B cell (primary cell): ENCODE results near the gene MYL6B. TPM values are rescaled to one million over a fixed set of nuclear protein-coding genes. Genes with fewer than 3 reads are reported as not detected.
A peak's percentile ranks its signal among the peaks of the same experiment; 100 is the strongest.
"Not testable (repeated sequence)": the region's sequence is repeated elsewhere in the genome, so short reads cannot be mapped to it uniquely, and the experiment has no call there.

ENCODE experiments used
- ATAC-seq: fragments of 200-7000 bp; cut with Tn5 transposase; one replicate; pipeline ENCODE4 v1.10.0; 2021; ENCODE audit warnings: low read depth, mild to moderate bottlenecking, moderate number of reproducible peaks, moderate library complexity
- CTCF ChIA-PET: fragments of 350-600 bp; sonication (Branson Sonifier 250); formaldehyde crosslinking; loops from one replicate; lab custom pipeline; 2021; ENCODE audit warnings: antibody characterized with exemption, inconsistent platforms; lab: Charles Lee
- POLR2A ChIA-PET: fragments of 350-600 bp; sonication (Branson Sonifier 250); formaldehyde crosslinking; loops from one replicate; lab custom pipeline; 2021; ENCODE audit warnings: antibody characterized with exemption; lab: Charles Lee
- DNase-seq: peaks from one replicate; pipeline ENCODE4 v3.0.0; 2013
- H2AFZ ChIP-seq: 2 replicates; pipeline ENCODE4 v1.6.1; 2012; ENCODE audit warnings: mild to moderate bottlenecking, low read depth, low read length; ENCODE audit not compliant: insufficient read depth, poor library complexity, severe bottlenecking
- H3K27ac ChIP-seq, 2 donors: 1 replicate in 1 of 2; 2 replicates in 1 of 2; pipeline ENCODE4 v1.5.1; 2012 to 2013; ENCODE audit warnings: low read length in 2 of 2, mild to moderate bottlenecking in 2 of 2, moderate library complexity in 1 of 2
- H3K27me3 ChIP-seq, 4 experiments: fragments of 200-600 bp in 1 of 4; sonication (generic) in 1 of 4; replicated peaks in 1 of 4; 1 replicate in 2 of 4; 2 replicates in 2 of 4; pipeline versions ENCODE4 v1.6.1 to v1.7.0; 2013 to 2016; ENCODE audit warnings: low read length in 3 of 4, mild to moderate bottlenecking in 2 of 4, mixed read lengths in 1 of 4, moderate library complexity in 1 of 4; ENCODE audit not compliant: insufficient read depth in 4 of 4, control insufficient read depth in 3 of 4; ENCODE audit errors: control extremely low read depth in 1 of 4
- H3K36me3 ChIP-seq, 2 experiments: replicated peaks in 1 of 2; 1 replicate in 1 of 2; 2 replicates in 1 of 2; pipeline versions ENCODE4 v1.6.1 to v1.7.1; 2013; ENCODE audit warnings: low read length in 1 of 2; ENCODE audit not compliant: insufficient read depth in 2 of 2, control insufficient read depth in 1 of 2; ENCODE audit errors: control extremely low read depth in 1 of 2, extremely low read depth in 1 of 2
- H3K4me1 ChIP-seq, 2 donors: fragments of 200-600 bp in 1 of 2; sonication (generic) in 1 of 2; 1 replicate in 1 of 2; 2 replicates in 1 of 2; pipeline versions ENCODE4 v1.5.1 to v1.6.1; 2013 to 2017; ENCODE audit warnings: low read length in 2 of 2; ENCODE audit not compliant: control insufficient read depth in 2 of 2, insufficient read depth in 2 of 2
- H3K4me2 ChIP-seq: replicated peaks from 2 replicates; pipeline ENCODE3; 2012; ENCODE audit warnings: mild to moderate bottlenecking, low read depth, low read length; ENCODE audit not compliant: poor library complexity, severe bottlenecking
- H3K4me3 ChIP-seq, 5 experiments: fragments of 200-600 bp in 1 of 5; sonication (generic) in 1 of 5; 1 replicate in 3 of 5; 2 replicates in 2 of 5; pipeline versions ENCODE4 v1.5.1 to v1.7.0; 2011 to 2016; ENCODE audit warnings: low read length in 4 of 5, mild to moderate bottlenecking in 4 of 5, low read depth in 2 of 5, control low read depth in 1 of 5, moderate library complexity in 1 of 5; ENCODE audit not compliant: insufficient read depth in 1 of 5; ENCODE audit errors: control extremely low read depth in 1 of 5, extremely low read depth in 1 of 5
- H3K79me2 ChIP-seq: fragments of 200-600 bp; sonication (generic); one replicate; pipeline ENCODE4 v1.6.0; 2016; ENCODE audit warnings: low read length; ENCODE audit not compliant: control insufficient read depth, insufficient read depth
- H3K9ac ChIP-seq: fragments of 200-600 bp; sonication (generic); 2 replicates; pipeline ENCODE4 v1.6.1; 2017; ENCODE audit warnings: mild to moderate bottlenecking, low read length, moderate library complexity
- H3K9me3 ChIP-seq, 3 donors: one replicate each; pipeline versions ENCODE4 v1.6.1 to v1.7.1; 2013; ENCODE audit warnings: low read length in 2 of 3; ENCODE audit not compliant: control insufficient read depth in 2 of 3, insufficient read depth in 1 of 3; ENCODE audit errors: control extremely low read depth in 1 of 3
- H4K20me1 ChIP-seq: 2 replicates; pipeline ENCODE4 v1.6.0; 2012; ENCODE audit warnings: mild to moderate bottlenecking, low read length; ENCODE audit not compliant: insufficient read depth, control insufficient read depth, poor library complexity, severe bottlenecking
- H3K27ac Mint-ChIP-seq: one replicate; pipeline ENCODE4 v1.8.0; 2021; ENCODE audit warnings: mixed read lengths
- H3K27me3 Mint-ChIP-seq: one replicate; pipeline ENCODE4 v1.8.0; 2021; ENCODE audit warnings: mixed read lengths
- H3K4me1 Mint-ChIP-seq: one replicate; pipeline ENCODE4 v1.8.0; 2021; ENCODE audit warnings: mixed read lengths
- H3K4me3 Mint-ChIP-seq: one replicate; pipeline ENCODE4 v1.8.0; 2021; ENCODE audit warnings: mixed read lengths
- H3K9me3 Mint-ChIP-seq: one replicate; pipeline ENCODE4 v1.8.0; 2022; ENCODE audit warnings: mixed read lengths; ENCODE audit not compliant: insufficient read depth
- CTCF ChIP-seq: fragments of 200-600 bp; IDR thresholded peaks from one replicate; pipeline ENCODE4 v1.8.0; 2022; ENCODE audit warnings: antibody characterized with exemption, mild to moderate bottlenecking
- EZH2 ChIP-seq: IDR thresholded peaks from 2 replicates; pipeline ENCODE4 v1.6.1; 2012; ENCODE audit warnings: borderline replicate concordance, low read depth, mild to moderate bottlenecking, moderate library complexity, low read length; ENCODE audit not compliant: insufficient read depth, poor library complexity, severe bottlenecking
- WGBS: methylation state at CpG from one replicate; pipeline ENCODE4 v1.1.5; 2013; ENCODE audit warnings: missing lambda C conversion rate; ENCODE audit not compliant: insufficient coverage; 5-methylcytosine and 5-hydroxymethylcytosine counted together
- intact Hi-C: fragments of 100-400 bp; cut with micrococcal nuclease; formaldehyde crosslinking; loops from one replicate; pipeline ENCODE4 v1.10.0; 2022
- polyA plus RNA-seq: library from polyadenylated mRNA; depleted of rRNA; stranded (reverse); fragments of >200 nt; gene quantifications from 2 replicates; pipeline ENCODE4 v1.2.3, GENCODE V29; 2012
- total RNA-seq, 2 donors: library from RNA; stranded (reverse); fragments of 120-200 nt in 1 of 2; gene quantifications; 1 replicate in 1 of 2; 2 replicates in 1 of 2; pipeline versions ENCODE4 v1.2.3 to v1.2.4, GENCODE V29; 2013 to 2022

MYL6B gene
- total and polyA plus RNA-seq, 2 donors (not counting 1 experiment from before 2014, with no cell fraction given), result 25.7 to 27.8 TPM

- Histone ChIP-seq H4K20me1 (peaks cover under 1% of the 10 kb centered on the region), H3K4me1 (peaks cover 17 to 30% of the 10 kb centered on the region in 2 donors), H3K79me2 (peaks cover 32% of the 10 kb centered on the region), H2AFZ (peak within 1 kb of the TSS; percentile 83), H3K9ac (peak within 1 kb of the TSS; percentile 95), H3K27ac (peak within 1 kb of the TSS; percentile 94 to 95), H3K9me3 (no peaks in the 10 kb centered on the region), H3K4me2 (peak within 1 kb of the TSS; percentile 85), H3K27me3 (no peaks in the 10 kb centered on the region), H3K4me3 (peak within 1 kb of the TSS; percentile 64 to 99 (median 97)), H3K36me3 (peaks cover 0 to 40% of the 10 kb centered on the region in 2 experiments)
- intact Hi-C loops, result loop anchor here (1.0 to 5.0 kb wide), 8 partner anchors 12 to 1636 kb away; partner anchors contain the start of genes CDK4, DNAJC14, MYL6 and PA2G4
- Mint-ChIP-seq H3K9me3 (no peaks in the 10 kb centered on the region), H3K27ac (peak within 1 kb of the TSS; percentile 99), H3K27me3 (no peaks in the 10 kb centered on the region), H3K4me3 (peak within 1 kb of the TSS; percentile 99), H3K4me1 (peaks cover 34% of the 10 kb centered on the region)
- ChIA-PET POLR2A (interaction anchor here (0.7 to 4.4 kb wide), 8 partner anchors 9 to 287 kb away, joined by 3 to 49 read pairs (median 8); partner anchors contain the start of genes CNPY2, DNAJC14, ESYT1 and PA2G4), CTCF (interaction anchor here (0.6 to 13.8 kb wide), 13 partner anchors 9 to 378 kb away, joined by 3 to 247 read pairs (median 3); partner anchors contain the start of genes ESYT1, PA2G4, SMARCC2 and STAT2)
- TF ChIP-seq CTCF (no peak), EZH2 (no peak)
- 0% methylated on average over 14 of the region's 34 CpGs for WGBS
- DNase-seq, result peak; percentile 98
- peak; percentile 51 for ATAC-seq
Measured at GRCh38 chr12:56116267-56117081, 35.9 kb upstream of the MYL6B start, which contains the start of gene RPL41. Gene RPL41, plus strand, starts transcription at chr12:56116633.

GRCh38 chr12:56117082-56117706, 35.2 kb upstream of the MYL6B start:
- CTCF ChIA-PET, result interaction anchor here (0.9 to 13.8 kb wide), 10 partner anchors 9 to 378 kb away, joined by 3 to 247 read pairs (median 8); partner anchors contain the start of genes ESYT1, MYL6, PA2G4 and SMARCC2
- POLR2A ChIA-PET, result interaction anchor here (0.7 to 4.4 kb wide), 11 partner anchors 10 to 288 kb away, joined by 3 to 49 read pairs (median 7); partner anchors contain the start of genes ANKRD52, CNPY2, DNAJC14 and ESYT1
- H4K20me1 ChIP-seq, H3K9me3 ChIP-seq, H3K9me3 Mint-ChIP-seq, DNase-seq, H3K27me3 ChIP-seq, ATAC-seq, H3K27me3 Mint-ChIP-seq: not testable (repeated sequence)
- H3K79me2 ChIP-seq, result peaks cover 40% of the 10 kb centered on the region
- peak overlapping the region; percentile 99 for H3K27ac Mint-ChIP-seq
- H3K27ac ChIP-seq, result peak overlapping the region; percentile 94 to 95
- intact Hi-C loops, result loop anchor here (5.0 kb wide), 5 partner anchors 40 to 1635 kb away; partner anchors contain the start of genes CDK4, DNAJC14, MYL6 and PYM1
- H3K4me3 Mint-ChIP-seq, result peak overlapping the region; percentile 99
- H3K4me2 ChIP-seq, result peak overlapping the region; percentile 85
- peaks cover 0 to 39% of the 10 kb centered on the region in 2 experiments for H3K36me3 ChIP-seq
- H3K9ac ChIP-seq, result peak overlapping the region; percentile 95
- peak overlapping the region; percentile 83 for H2AFZ ChIP-seq
- peaks cover 17 to 30% of the 10 kb centered on the region in 2 donors for H3K4me1 ChIP-seq
- peaks cover 34% of the 10 kb centered on the region for H3K4me1 Mint-ChIP-seq
- peak overlapping the region; percentile 64 to 99 (median 97) for H3K4me3 ChIP-seq
- WGBS, result 4% methylated on average over 4 of the region's 16 CpGs
